ENCODE measurements around the gene USP47. TPM values are rescaled to one million over a fixed set of nuclear protein-coding genes. Genes with fewer than 3 reads are reported as not detected.

The USP47 gene
- total and polyA plus RNA-seq, 8 donors, result 40.9 to 127 (median 108) TPM

GRCh38 chr11:11817957-11818356, 23.8 kb upstream of the USP47 start:
- Histone ChIP-seq H3K27ac (no peak overlapping the region), H3K4me1 (no peaks in the 10 kb centered on the region), H3K4me3 (no peak overlapping the region), H3K36me3 (no peaks in the 10 kb centered on the region), H3K27me3 (no peaks in the 10 kb centered on the region), H3K9me3 (no peaks in the 10 kb centered on the region)
- no peak for ATAC-seq
- intact Hi-C loops (cut with DNase I), result no loop called here
- no peak for DNase-seq
- TF ChIP-seq CTCF (IDR thresholded peaks at IDR 0.05), result no peak

DNA sequence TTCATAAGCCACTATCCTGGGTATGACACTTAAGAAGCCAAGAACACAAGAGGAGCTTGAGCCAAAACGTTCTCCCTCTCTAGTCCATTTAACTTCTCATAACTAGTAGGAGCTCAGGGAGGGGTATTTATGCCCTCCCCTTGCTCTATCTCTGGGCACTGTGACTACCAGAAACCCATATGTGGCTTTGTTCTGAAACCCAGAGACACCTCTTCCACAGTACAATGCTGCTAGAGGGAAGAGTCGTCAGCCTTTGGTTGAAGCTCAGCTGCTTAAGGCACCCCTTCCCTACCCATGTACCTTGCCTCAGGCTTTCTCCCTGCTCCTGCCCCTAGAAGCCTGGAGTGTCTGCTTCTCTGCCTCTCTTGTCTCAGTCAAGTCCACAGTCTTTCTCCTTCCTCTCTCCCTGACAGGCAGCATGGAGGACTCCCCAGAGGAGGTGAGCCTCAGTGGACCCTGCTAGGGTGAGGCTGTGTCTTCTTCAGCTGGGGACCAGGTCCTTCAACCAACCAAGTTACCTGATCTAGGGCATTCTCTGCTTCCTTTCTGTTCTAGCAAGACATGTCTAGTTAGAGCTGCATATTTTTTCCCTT, 23.1 kb upstream of the USP47 start:
- Histone ChIP-seq H3K4me1 (no peaks in the 10 kb centered on the region), H3K36me3 (no peaks in the 10 kb centered on the region), H3K9me3 (no peaks in the 10 kb centered on the region), H3K27me3 (no peaks in the 10 kb centered on the region), H3K4me3 (no peak overlapping the region), H3K27ac (no peak overlapping the region)
- DNase-seq, result no peak
- intact Hi-C loops (cut with DNase I), result no loop called here
- TF ChIP-seq CTCF (IDR thresholded peaks at IDR 0.05), result no peak
- ATAC-seq, result no peak

DNA sequence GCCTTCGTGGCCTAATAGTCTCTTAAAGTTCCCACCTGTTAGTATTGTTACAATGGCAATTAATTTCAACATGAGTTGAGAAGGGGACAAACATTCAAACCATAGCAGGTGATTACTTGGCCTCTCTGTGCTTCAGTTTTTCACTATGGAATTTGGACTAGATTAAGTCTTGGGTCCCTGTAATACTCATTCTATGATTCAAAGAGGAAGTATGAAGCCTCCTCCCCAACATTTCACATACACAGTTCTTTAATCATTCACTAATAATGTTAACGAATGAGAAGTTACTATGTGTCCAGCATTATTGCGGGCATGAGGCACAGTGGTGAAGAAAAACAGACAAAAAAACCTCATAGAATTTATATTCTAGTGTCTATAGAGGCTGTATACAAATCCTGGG, 19.9 kb upstream of the USP47 start:
- Histone ChIP-seq H3K36me3 (no peaks in the 10 kb centered on the region), H3K4me3 (no peak overlapping the region), H3K27me3 (no peaks in the 10 kb centered on the region), H3K4me1 (no peaks in the 10 kb centered on the region), H3K27ac (no peak overlapping the region), H3K9me3 (no peaks in the 10 kb centered on the region)
- ATAC-seq (no peak), DNase-seq (no peak)
- intact Hi-C loops (cut with DNase I), result no loop called here
- TF ChIP-seq CTCF (IDR thresholded peaks at IDR 0.05), result no peak

- H3K9me3 ChIP-seq, result no peaks in the 10 kb centered on the region
- H3K4me3 ChIP-seq, result no peak overlapping the region
- no peak for TF ChIP-seq CTCF (IDR thresholded peaks at IDR 0.05)
- no peaks in the 10 kb centered on the region for H3K36me3 ChIP-seq
- no peak for DNase-seq
- no peak overlapping the region for H3K27ac ChIP-seq
- intact Hi-C loops (cut with DNase I), result no loop called here
- no peaks in the 10 kb centered on the region for H3K4me1 ChIP-seq
- ATAC-seq, result no peak
- no peaks in the 10 kb centered on the region for H3K27me3 ChIP-seq
Observed at GRCh38 chr11:11822946-11823345, 18.8 kb upstream of the USP47 start.

GRCh38 chr11:11826260-11826659, 15.5 kb upstream of the USP47 start:
- Histone ChIP-seq H3K4me3 (no peak overlapping the region), H3K36me3 (no peaks in the 10 kb centered on the region), H3K4me1 (no peaks in the 10 kb centered on the region), H3K27ac (no peak overlapping the region), H3K27me3 (no peaks in the 10 kb centered on the region), H3K9me3 (no peaks in the 10 kb centered on the region)
- DNase-seq, result no peak
- no peak for ATAC-seq
- no peak for TF ChIP-seq CTCF (IDR thresholded peaks at IDR 0.05)
- intact Hi-C loops (cut with DNase I), result no loop called here
